IMR-90 (cell line): ENCODE data around the gene RGN.

Experiments
- CTCF ChIP-seq: conservative IDR thresholded peaks from 2 replicates; pipeline ENCODE4 v1.5.1; 2012; ENCODE audit warnings: mild to moderate bottlenecking, low read depth, low read length, improper control_type of control experiment
- POLR2A ChIP-seq: IDR thresholded peaks from 2 replicates; pipeline ENCODE4 v1.6.1; 2012; ENCODE audit warnings: mild to moderate bottlenecking, low read depth, low read length
- RCOR1 ChIP-seq: IDR thresholded peaks from 2 replicates; pipeline ENCODE4 v1.6.1; 2012; ENCODE audit warnings: mild to moderate bottlenecking, low read length, improper control_type of control experiment; ENCODE audit not compliant: insufficient replicate concordance

GRCh38 chrX:47093248-47093647, 15.0 kb downstream of the RGN start:
- TF ChIP-seq CTCF: peak; percentile 55
- no peak for TF ChIP-seq POLR2A
- no peak for TF ChIP-seq RCOR1
